Panc1 (cell line): ENCODE data around the gene EFNA1. TPM values are rescaled to one million over a fixed set of nuclear protein-coding genes. Genes with fewer than 3 reads are reported as not detected.
A peak's percentile ranks its signal among the peaks of the same experiment; 100 is the strongest.

Experiments
- ATAC-seq: fragments of 200-7000 bp; cut with Tn5 transposase; 2 replicates; pipeline ENCODE4 v1.9.1; 2020; ENCODE audit warnings: mild to moderate bottlenecking, moderate library complexity
- BruUV-seq: library from RNA; stranded (reverse); fragments of 400-500 nt; replicated peaks from 2 replicates; lab custom pipeline; 2021; lab: Mats Ljungman, UMichigan
- CTCF ChIA-PET: fragments of 300-600 bp; sonication (Branson Sonifier 250); formaldehyde crosslinking; loops from one replicate; lab custom pipeline; 2022; ENCODE audit warnings: antibody characterized with exemption; lab: Charles Lee
- POLR2A ChIA-PET: fragments of 300-600 bp; sonication (Branson Sonifier 250); formaldehyde crosslinking; loops from one replicate; lab custom pipeline; 2022; ENCODE audit warnings: antibody characterized with exemption; lab: Charles Lee
- DNase-seq: peaks from one replicate; pipeline ENCODE4 v3.0.0-alpha.2; 2010; ENCODE audit warnings: low read depth, low spot score
- H3K27ac ChIP-seq: 2 replicates; pipeline ENCODE4 v1.5.1; 2011; ENCODE audit warnings: mild to moderate bottlenecking, low read length, inconsistent platforms
- H3K27me3 ChIP-seq: fragments of 200-500 bp; sonication (Bioruptor generic); 2 replicates; pipeline ENCODE4 v1.6.0; 2014; ENCODE audit warnings: low read length, inconsistent platforms; ENCODE audit not compliant: control insufficient read depth, insufficient read depth
- H3K36me3 ChIP-seq: fragments of 200-500 bp; sonication (Bioruptor generic); 2 replicates; pipeline ENCODE4 v1.5.1; 2014; ENCODE audit warnings: inconsistent platforms, mild to moderate bottlenecking, low read length, moderate library complexity; ENCODE audit not compliant: control insufficient read depth, insufficient read depth
- H3K4me1 ChIP-seq: 2 replicates; pipeline ENCODE4 v1.5.1; 2011; ENCODE audit warnings: inconsistent platforms, mild to moderate bottlenecking, low read length, moderate library complexity; ENCODE audit not compliant: control insufficient read depth, insufficient read depth
- H3K4me3 ChIP-seq, 2 experiments: 2 replicates each; pipeline ENCODE4 v1.5.1; 2011 to 2012; ENCODE audit warnings: low read depth in 2 of 2, low read length in 2 of 2, mild to moderate bottlenecking in 2 of 2, inconsistent platforms in 1 of 2, moderate library complexity in 1 of 2
- H3K9me3 ChIP-seq: fragments of 200-500 bp; sonication (Bioruptor generic); 2 replicates; pipeline ENCODE4 v1.5.1; 2014; ENCODE audit warnings: low read depth, mild to moderate bottlenecking, inconsistent platforms, low read length, moderate library complexity; ENCODE audit not compliant: control insufficient read depth, insufficient read depth
- POLR2AphosphoS5 ChIP-seq: IDR thresholded peaks from 2 replicates; pipeline ENCODE4 v1.6.1; 2012; ENCODE audit warnings: mild to moderate bottlenecking, low read depth, low read length, moderate library complexity
- REST ChIP-seq, 2 experiments: IDR thresholded peaks; 2 replicates each; pipeline ENCODE4 v1.6.1; 2011 to 2012; ENCODE audit warnings: low read depth in 2 of 2, control low read depth in 1 of 2, low read length in 1 of 2, mild to moderate bottlenecking in 1 of 2, moderate library complexity in 1 of 2; ENCODE audit not compliant: insufficient read depth in 1 of 2
- SIN3A ChIP-seq: IDR thresholded peaks from 2 replicates; pipeline ENCODE4 v1.6.1; 2012; ENCODE audit warnings: low read depth, mild to moderate bottlenecking, low read length, moderate library complexity, borderline replicate concordance; ENCODE audit not compliant: insufficient read depth
- TCF7L2 ChIP-seq: IDR thresholded peaks from 2 replicates; pipeline ENCODE4 v1.6.1; 2011; ENCODE audit warnings: mild to moderate bottlenecking, low read depth, low read length, inconsistent platforms
- in situ Hi-C: cut with HindIII; loops from 2 replicates; pipeline ENCODE4 v1.10.0; 2016; ENCODE audit warnings: low sequenced_read_pairs, low pct_unique_long_range_greater_than_20kb
- intact Hi-C: fragments of 100-400 bp; cut with micrococcal nuclease; formaldehyde crosslinking; loops from one replicate; pipeline ENCODE4 v1.10.0; 2022; ENCODE audit not compliant: unreplicated experiment
- total RNA-seq: library from RNA; stranded (reverse); gene quantifications from one replicate; pipeline ENCODE4 v1.2.1, GENCODE V29; 2021; ENCODE audit not compliant: unreplicated experiment
- TF ChIP-seq, protein P1 (sequence below): fragments of 450-650 bp; IDR thresholded peaks from 2 replicates; pipeline ENCODE4 v1.5.1; 2017; ENCODE audit warnings: mild to moderate bottlenecking

Gene EFNA1
- total RNA-seq, 1 experiment from 2014 or later = 23.8 TPM

DNA sequence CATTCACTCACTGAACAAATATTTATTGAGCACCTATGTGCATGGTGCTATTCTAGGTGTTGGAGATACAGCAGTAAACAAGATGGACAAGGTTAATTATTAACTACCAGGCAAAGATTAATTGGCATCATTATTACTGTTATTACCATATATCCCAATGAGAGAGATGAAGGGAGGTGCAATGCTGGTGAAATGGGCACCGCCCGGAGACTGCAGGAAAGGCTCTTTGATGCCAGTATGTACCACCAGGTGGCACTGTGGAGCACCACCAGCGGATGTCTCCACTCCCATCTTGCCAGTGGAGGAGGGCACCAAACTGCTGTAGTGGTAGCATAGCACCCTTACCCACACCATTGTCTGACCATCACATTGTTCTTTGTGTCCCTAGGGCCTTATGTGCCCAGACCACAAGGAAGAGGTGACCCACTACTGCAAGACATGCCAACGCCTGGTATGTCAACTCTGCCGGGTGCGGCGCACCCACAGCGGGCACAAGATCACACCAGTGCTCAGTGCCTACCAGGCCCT, 48.9 kb downstream of the EFNA1 start:
- BruUV-seq = no TSS peak
- Histone ChIP-seq H3K4me1 (peaks cover 23% of the 10 kb centered on the region), H3K4me3 (no peak overlapping the region), H3K27me3 (no peaks in the 10 kb centered on the region), H3K36me3 (no peaks in the 10 kb centered on the region; the same call in 1 of the 2 replicates), H3K27ac (no peak overlapping the region), H3K9me3 (no peaks in the 10 kb centered on the region)
- TF ChIP-seq, protein P1, sequence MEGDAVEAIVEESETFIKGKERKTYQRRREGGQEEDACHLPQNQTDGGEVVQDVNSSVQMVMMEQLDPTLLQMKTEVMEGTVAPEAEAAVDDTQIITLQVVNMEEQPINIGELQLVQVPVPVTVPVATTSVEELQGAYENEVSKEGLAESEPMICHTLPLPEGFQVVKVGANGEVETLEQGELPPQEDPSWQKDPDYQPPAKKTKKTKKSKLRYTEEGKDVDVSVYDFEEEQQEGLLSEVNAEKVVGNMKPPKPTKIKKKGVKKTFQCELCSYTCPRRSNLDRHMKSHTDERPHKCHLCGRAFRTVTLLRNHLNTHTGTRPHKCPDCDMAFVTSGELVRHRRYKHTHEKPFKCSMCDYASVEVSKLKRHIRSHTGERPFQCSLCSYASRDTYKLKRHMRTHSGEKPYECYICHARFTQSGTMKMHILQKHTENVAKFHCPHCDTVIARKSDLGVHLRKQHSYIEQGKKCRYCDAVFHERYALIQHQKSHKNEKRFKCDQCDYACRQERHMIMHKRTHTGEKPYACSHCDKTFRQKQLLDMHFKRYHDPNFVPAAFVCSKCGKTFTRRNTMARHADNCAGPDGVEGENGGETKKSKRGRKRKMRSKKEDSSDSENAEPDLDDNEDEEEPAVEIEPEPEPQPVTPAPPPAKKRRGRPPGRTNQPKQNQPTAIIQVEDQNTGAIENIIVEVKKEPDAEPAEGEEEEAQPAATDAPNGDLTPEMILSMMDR = peak; percentile 93
- TF ChIP-seq TCF7L2 (peak; percentile 49; the same call in 1 of the 2 replicates), SIN3A (no peak)
- intact Hi-C loops = no loop called here
- POLR2A ChIA-PET = interaction anchor here (0.6 kb wide), 1 partner anchor 54 kb away, joined by 6 read pairs; no protein-coding TSS in a partner anchor
- peak; percentile 78 for DNase-seq
- CTCF ChIA-PET = interaction anchor here (1.1 to 1.9 kb wide), 2 partner anchors 17 kb away, joined by 4 to 14 read pairs; no protein-coding TSS in a partner anchor
- peak; percentile 68 for ATAC-seq
- in situ Hi-C loops = no loop called here

GRCh38 chr1:155177192-155177917, 49.7 kb downstream of the EFNA1 start:
- no peak for ATAC-seq
- in situ Hi-C loops = no loop called here
- POLR2A ChIA-PET = interaction anchor here (0.6 kb wide), 1 partner anchor 54 kb away, joined by 6 read pairs; no protein-coding TSS in a partner anchor
- Histone ChIP-seq H3K4me3 (no peak overlapping the region), H3K27me3 (no peaks in the 10 kb centered on the region), H3K27ac (no peak overlapping the region), H3K9me3 (no peaks in the 10 kb centered on the region), H3K36me3 (no peaks in the 10 kb centered on the region; the same call in 1 of the 2 replicates), H3K4me1 (peaks cover 16% of the 10 kb centered on the region)
- TF ChIP-seq POLR2AphosphoS5 (no peak), REST (IDR thresholded peaks at IDR 0.05; ENCODE audit: insufficient read depth in 1 of 2, low read depth in 2 of 2, low read length in 1 of 2) (no peak), TCF7L2 (no peak), SIN3A (no peak)
- TF ChIP-seq, protein P1 = no peak
- BruUV-seq = no TSS peak
- DNase-seq = no peak
- CTCF ChIA-PET = interaction anchor here (0.5 to 1.1 kb wide), 5 partner anchors 9 to 92 kb away, joined by 3 to 5 read pairs (median 5); no protein-coding TSS in a partner anchor
- intact Hi-C loops = no loop called here
